VCaP (cell line): ENCODE data around the gene CFAP65.

Experiments used
- H3K27ac ChIP-seq: fragments of 450-650 bp; 2 replicates; pipeline ENCODE4 v1.5.1; 2017
- CTCF ChIP-seq: fragments of 450-650 bp; conservative IDR thresholded peaks from 2 replicates; pipeline ENCODE4 v1.5.1; 2017; ENCODE audit warnings: mild to moderate bottlenecking, moderate library complexity

The CFAP65 gene

DNA sequence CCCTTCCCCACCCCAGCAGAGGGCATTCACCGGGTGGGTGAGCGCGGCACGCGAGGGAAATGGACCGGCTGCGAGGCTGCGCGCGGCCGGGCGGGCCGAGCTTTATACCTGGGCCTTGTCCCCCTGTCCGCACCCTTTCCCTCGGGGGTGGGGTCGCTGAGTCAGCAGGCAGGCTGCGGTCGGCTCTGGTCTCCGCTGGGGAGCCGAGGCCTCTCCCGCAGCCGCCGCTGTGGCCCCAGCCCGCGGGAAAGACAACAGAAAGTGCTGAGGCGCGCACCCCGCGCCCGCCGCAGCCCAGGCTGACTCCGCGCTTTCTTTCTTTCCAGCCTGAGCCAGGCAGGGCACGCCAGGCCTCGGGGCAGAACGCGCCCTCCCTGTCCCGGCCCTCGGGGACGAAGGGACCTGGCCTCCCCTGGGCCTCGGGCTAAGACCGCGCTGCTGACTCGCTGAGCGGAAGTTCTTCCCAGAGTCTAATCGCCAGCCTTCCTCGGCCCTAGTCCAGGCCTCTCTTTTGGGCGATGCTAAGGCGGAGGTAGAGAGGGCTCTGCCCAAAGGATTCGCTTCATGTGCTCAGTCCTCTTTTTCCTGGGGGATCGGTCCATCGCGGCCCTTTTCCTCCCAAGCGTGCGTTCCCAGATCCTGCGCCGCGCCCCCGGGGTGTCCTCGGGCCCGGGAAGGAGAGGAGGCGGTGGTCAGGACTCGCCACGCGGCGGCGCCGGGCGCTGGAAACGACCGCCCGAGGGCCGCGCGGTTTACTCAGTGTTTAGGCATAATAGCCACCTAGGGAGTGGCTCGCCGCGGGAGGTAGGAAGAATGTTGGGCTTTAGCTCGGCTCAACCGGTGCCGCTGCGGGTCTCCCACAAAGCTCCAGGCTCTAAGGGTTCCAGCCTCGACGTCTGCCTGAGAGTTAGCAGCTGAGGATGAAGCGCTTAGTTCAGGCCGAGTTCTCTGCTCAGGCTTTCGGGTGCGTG, 47.7 kb downstream of the CFAP65 start, which contains the start of gene CRYBA2:
TSS of gene CRYBA2 (minus strand) at position 78 of the 971 bp plus-strand sequence. CDS start 246 bp downstream, outside the sequence.
- TF ChIP-seq CTCF: peak; percentile 31

GRCh38 chr2:218992703-218993344, 48.5 kb downstream of the CFAP65 start:
- no peak; the same call in 1 of the 2 replicates for TF ChIP-seq CTCF
- peak overlapping the region; percentile 60; the same call in 1 of the 2 replicates for H3K27ac ChIP-seq

More for the DNA sequence above, 47.7 kb downstream of the CFAP65 start, which contains the start of gene CRYBA2:
- peak within 1 kb of the TSS; percentile 60; the same call in 1 of the 2 replicates for H3K27ac ChIP-seq

DNA sequence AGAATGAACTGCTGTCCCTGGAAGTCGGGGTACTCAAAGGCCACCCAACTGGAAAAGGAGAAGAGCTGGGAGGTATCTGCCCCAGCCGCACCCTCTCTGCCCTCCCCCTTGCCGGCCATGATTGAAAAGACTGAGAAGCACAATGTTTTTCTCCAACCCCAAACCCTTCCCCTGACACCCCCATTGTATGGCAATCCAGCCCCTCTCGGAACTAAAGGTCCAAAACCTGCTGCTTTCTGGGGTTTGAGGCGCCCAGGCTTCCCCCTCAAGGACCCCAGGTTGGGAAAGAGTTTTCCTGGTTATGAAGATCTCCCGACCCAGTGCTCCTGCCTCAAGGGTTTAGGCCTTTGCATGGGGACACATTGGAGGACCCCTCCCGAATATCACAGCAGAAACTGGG, 49.1 kb downstream of the CFAP65 start:
- TF ChIP-seq CTCF: no peak
- no peak overlapping the region for H3K27ac ChIP-seq

DNA sequence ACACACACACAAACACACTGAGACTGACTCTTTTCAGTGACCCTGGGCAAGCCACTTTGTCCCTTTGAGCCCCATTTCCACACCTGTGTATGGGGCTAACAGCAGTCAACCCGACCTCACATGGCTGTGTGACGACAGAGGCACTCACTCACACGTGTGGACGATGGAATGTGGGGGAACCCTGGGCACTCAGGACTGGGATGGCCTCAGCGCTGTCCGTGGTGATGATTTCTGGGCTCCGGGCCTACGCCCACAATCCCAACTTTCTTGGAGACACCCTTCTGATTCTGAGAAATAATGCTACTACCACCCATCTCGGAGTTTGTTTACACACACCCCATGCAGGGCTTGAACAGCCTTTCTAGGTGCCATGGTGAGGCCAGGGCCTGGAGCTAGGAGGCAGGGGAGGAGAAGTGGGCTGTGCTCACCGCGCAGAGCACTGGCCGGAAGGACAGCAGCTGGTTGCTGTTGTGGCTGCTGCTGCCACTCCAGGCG, 49.6 kb downstream of the CFAP65 start:
- no peak for TF ChIP-seq CTCF
- H3K27ac ChIP-seq: no peak overlapping the region

- H3K27ac ChIP-seq: no peak overlapping the region
- TF ChIP-seq CTCF: no peak
These were observed 50.7 kb downstream of the CFAP65 start for GRCh38 chr2:218990612-218991011.

- no peak for TF ChIP-seq CTCF
- H3K27ac ChIP-seq: no peak overlapping the region
These were observed 51.3 kb downstream of the CFAP65 start for GRCh38 chr2:218990052-218990451.

GRCh38 chr2:218988650-218989049, 52.7 kb downstream of the CFAP65 start:
- no peak overlapping the region for H3K27ac ChIP-seq
- TF ChIP-seq CTCF: no peak
